Astrocyte (in vitro differentiated cells and primary cell): ENCODE measurements around the gene MT1X.

Experiments
- CTCF ChIP-seq: IDR thresholded peaks from 2 replicates; pipeline ENCODE4 v1.5.1; 2011; ENCODE audit warnings: low read depth, mild to moderate bottlenecking, inconsistent platforms, low read length, moderate library complexity; ENCODE audit not compliant: insufficient read depth
- EZH2 ChIP-seq: IDR thresholded peaks from 2 replicates; pipeline ENCODE4 v1.6.1; 2012; ENCODE audit warnings: mild to moderate bottlenecking, low read length, inconsistent platforms; ENCODE audit not compliant: insufficient read depth

- TF ChIP-seq CTCF (no peak), EZH2 (no peak)
These were observed 50.1 kb downstream of the MT1X start for GRCh38 chr16:56732366-56732765.
